ENCODE results near the gene SYPL2.

GRCh38 chr1:109517337-109517736, 51.0 kb downstream of the SYPL2 start:
- TF ChIP-seq CTCF (IDR thresholded peaks at IDR 0.05) (no peak), POLR2A (IDR thresholded peaks at IDR 0.05) (no peak)

Measured in heart left ventricle (tissue), 13 donors.